GM19035 (cell line): ENCODE data around the gene PRR30.
A peak's percentile ranks its signal among the peaks of the same experiment; 100 is the strongest.
"Not testable (repeated sequence)": the region's sequence is repeated elsewhere in the genome, so short reads cannot be mapped to it uniquely, and the experiment has no call there.

ENCODE experiments used
- ATAC-seq: cut with Tn5 transposase; IDR thresholded peaks from one replicate; pipeline ENCODE4 v1.9.1; 2021; ENCODE audit not compliant: unreplicated experiment

PRR30 gene

DNA sequence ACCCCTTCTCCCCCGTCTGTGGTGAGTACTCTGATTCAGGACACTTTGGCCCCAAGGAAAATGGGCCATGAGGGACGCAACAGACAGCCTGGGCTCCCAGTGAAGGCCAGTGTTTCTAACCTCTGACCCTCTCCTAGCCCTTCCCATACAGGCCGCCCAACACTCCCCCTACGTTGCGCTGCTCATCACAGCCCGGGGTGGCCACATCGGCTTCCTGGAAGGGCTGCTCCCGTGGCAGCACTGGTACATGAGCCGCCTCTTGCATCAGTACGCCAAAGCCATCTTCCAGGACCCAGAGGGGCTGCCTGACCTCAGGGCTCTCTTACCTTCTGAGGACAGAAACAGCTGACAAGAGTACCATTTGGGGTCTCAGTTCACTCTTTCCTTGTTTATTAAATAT lies 8.8 kb downstream of the PRR30 start:
- ATAC-seq: no peak

DNA sequence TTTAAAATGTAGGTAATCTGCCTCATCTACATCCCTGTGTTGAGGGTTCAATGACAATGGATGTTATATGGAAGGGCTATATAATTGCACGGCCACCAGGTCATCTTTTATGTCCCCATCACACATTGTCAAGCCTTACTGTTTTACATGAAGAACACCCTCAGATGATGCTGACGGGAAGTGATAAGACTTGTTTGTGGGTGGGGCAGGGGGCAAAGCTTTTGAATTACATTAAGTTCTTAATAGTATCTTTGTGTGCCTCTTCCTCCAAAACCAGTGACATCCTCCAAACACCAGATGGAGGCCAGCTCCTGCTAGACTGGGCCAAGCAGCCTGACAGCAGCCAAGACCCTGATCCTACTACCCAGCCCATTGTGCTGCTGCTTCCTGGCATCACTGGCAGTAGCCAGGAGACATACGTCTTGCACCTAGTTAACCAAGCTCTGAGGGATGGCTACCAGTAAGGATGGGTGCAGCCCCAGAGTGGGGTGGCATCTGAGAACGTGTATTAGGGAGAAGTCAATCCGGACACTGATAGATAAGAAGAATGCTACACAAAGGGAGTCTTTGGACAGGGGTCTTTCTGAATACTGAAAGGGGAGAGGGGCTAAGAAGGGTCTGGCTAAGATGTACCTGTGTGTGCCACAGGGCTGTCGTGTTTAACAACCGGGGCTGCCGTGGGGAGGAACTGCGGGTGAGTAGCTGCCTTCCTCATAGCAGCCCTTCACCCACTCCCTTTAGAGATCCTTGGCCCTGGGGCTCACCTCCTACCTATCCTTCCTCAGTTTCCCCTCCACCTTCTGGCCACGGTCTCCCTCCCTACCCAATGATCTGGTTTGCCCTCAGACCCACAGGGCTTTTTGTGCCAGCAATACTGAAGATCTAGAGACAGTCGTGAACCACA lies 10.3 kb downstream of the PRR30 start:
- no peak for ATAC-seq

DNA sequence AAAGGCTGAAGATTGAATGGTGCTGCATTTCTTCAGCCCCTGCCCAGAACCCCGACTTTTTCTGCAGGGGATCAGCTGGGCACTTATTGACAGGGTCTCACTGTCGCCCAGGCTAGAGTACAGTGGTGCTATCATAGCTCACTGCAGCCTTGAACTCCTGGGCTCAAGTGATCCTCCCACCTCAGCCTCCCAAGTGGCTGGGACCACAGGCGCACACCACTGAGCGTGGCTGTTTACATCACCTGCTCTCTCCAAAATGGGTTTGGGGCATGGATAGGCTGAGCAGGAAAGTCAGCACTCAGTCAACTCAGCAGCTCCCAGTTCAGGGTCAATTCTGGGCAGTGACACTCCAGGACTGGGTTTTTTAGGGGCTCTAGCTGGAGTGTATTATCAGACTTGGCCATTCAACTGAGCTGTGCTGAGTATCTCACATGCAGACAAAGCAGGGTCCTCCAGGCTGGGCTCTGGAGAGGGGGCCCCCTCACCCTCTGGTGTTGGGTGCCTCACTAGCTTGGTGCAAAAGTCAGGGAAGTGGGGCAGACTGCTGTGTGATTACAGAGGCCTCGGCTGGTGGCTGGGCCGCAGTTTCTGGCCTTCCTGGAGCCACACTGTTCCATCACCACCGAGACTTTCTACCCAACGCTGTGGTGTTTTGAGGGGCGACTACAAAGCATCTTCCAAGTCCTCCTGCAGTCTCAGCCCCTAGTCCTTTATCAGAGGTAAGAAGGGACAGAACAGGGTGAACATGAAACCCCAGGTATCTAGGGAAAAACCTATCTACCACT lies 11.1 kb downstream of the PRR30 start:
- no peak for ATAC-seq

- no peak for ATAC-seq
Observed at GRCh38 chr2:27126252-27126710, 12.9 kb downstream of the PRR30 start.

- no peak for ATAC-seq
Observed at GRCh38 chr2:27125104-27125503, 14.1 kb downstream of the PRR30 start.

DNA sequence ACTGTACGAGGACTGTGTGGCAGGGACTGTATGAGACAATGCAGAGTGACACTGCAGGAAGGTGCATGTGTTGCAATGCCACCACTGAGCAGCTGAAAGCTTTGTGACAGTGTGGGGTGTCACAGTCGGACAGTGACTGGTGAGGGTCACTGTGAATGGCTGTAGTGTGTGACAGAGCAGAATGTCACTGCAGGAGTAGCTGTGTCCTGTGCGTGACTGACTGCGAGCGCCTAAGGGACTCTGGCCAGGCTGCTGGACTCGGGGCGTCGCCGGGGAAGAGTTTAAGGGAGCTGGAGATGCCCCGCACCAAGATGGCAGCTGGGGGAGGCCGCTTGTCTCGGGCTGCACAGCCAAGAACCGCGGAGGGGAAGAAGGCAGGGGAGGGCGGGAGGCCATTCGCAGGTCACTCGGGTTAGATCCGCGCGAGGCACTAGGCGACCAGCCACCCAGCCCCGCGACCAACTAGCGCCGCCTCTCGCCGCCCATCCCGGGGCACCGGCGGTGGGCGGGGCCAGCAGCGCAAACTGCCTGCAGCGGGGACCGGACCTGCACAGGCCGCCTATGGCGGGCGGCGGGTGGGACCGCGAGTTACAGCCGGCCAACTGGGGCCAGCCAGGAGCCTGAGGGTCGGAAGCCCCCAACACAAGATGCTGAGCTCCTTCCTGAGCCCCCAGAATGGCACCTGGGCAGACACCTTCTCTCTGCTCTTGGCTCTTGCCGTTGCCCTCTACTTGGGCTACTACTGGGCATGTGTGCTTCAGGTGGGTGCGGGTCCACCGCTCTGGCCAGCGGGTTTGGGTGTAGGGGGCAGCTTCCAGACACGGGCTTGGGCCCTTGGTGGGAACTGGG lies 15.7 kb downstream of the PRR30 start, which contains the start of gene ABHD1:
ABHD1 (plus strand) TSS at position 514 of the 849 bp plus-strand sequence; CDS start at position 648, 134 bp downstream.
- peak; percentile 59 for ATAC-seq

GRCh38 chr2:27122791-27123190 lies 16.4 kb downstream of the PRR30 start:
- ATAC-seq: no peak

DNA sequence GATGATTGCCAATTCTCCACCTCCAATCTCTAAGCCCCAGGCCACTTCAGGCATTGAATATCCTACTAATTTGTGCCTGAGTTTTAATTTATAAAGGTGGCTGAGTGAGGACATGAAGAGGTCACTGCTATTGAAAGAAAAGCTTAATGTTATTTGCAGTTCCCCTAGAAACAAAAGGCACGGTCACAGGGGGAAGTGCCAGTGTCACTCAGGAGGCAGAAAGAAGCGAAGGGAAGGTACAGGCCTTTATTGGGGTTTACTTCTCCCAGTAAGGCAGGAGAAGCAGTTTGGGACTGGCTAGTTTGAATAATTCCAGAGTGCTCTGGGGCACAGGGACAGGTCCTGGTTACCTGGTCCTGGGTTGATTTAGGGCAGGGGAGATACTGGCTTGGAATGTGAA lies 17.3 kb downstream of the PRR30 start:
- ATAC-seq: no peak

- ATAC-seq: not testable (repeated sequence)
Observed at GRCh38 chr2:27119330-27119670, 19.9 kb downstream of the PRR30 start.

DNA sequence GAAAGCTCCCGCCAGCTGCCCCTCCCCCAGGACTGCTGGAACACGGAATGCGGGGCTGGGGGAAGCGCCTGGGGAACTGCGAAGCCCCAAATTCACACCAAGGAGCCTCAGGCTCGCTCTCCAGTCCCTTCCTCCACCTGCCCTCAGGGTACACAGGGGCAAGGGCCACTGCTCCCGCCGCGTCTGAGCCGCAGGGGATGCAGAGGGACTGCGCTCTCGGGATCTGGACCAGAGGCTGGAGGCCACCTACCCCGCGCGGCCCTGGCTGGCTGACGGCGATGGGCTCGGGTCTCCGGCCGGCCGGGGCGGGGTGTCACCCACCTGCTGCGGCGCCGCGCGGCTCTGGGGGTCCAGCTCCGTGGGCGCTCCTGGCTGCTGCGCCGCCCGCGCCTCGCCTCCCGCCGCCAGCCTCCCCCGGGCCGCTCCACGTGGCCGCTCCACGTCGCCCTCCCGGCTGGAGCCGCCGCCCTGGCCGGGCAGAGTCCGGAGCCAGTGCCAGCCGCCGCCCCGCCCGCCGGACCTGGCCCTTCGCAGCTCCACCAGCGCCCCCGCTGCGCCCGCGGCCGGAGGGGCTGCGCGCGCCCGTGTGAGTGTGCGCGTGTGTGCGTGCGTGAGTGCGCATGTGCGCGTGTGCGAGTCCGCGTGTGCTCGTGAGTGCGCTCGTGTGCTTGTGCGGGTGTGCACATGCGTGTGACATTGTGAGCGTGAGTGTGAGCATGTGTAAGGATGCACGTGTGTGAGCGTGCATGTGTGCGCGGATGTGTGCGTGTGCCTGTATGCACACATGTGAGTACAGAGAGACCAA lies 20.5 kb downstream of the PRR30 start, which contains the start of gene CGREF1:
CGREF1 (minus strand) TSS at position 604 of the 805 bp plus-strand sequence. CDS start 14,762 bp downstream, outside the sequence.
- ATAC-seq: no peak

- no peak for ATAC-seq
Observed at GRCh38 chr2:27117995-27118524, 21.1 kb downstream of the PRR30 start.

DNA sequence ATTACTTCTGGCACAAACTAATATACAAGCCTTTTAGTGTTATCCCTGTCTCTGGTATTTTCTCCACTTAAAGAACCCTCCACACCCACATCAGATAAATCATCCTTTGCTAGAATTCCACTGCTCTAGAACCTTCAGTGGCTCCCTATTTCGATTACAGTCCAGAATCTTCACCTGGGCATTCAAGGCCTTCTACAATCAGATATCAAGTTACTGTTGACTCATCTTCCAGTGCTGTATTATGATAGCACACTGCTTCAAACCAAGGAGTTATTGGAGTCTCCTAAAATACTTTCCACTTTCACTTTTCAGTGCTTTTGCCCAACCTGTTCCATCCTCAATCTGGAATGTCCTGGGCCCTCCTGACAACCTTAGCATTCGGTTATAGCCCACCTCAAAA lies 23.7 kb downstream of the PRR30 start:
- no peak for ATAC-seq

DNA sequence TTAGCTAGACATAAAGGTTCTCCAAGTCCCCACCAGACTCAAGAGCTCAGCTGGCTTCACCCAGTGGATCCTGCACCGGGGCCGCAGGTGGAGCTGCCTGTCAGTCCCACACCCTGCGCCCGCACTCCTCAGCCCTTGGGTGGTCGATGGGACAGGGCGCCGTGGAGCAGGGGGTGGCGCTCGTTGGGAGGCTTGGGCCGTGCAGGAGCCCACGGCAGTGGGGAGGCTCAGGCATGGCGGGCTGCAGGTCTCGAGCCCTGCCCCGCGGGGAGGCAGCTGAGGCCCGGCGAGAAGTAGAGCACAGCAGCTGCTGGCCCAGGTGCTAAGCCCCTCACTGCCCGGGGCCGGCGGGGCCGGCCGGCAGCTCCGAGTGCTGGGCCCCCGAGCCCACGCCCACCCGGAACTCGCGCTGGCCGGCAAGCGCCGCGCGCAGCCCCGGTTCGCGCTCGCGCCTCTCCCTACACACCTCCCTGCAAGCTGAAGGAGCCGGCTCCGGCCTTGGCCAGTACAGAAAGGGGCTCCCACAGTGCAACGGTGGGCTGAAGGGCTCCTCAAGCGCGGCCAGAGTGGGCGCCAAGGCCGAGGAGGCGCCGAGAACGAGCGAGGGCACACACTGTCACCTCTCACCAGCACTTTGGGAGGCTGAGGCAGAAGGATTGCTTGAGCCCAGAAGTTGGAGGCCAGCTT lies 27.7 kb downstream of the PRR30 start:
- not testable (repeated sequence) for ATAC-seq

- ATAC-seq: not testable (repeated sequence)
Observed at GRCh38 chr2:27110603-27111352, 28.4 kb downstream of the PRR30 start.

DNA sequence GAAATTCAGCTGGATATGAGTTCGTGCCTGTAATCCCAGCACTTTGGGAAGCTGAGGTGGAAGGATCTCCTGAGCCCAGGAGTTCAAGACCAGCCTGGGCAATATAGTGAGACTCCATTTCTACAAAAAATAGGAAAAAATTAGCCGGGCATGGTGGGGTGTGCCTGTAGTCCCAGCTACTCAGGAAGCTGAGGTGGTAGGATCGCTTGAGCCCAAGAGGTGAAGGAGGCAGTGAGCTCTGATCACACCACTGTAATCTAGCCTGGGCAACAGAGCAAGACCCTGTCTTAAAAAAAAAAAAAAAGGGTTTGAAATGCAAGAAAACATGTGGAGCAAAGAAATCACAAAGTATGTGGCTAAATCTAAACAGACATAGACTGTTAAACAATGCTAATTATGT lies 30.1 kb downstream of the PRR30 start:
- ATAC-seq: no peak

- no peak for ATAC-seq
Observed at GRCh38 chr2:27108221-27108620, 31.0 kb downstream of the PRR30 start.

DNA sequence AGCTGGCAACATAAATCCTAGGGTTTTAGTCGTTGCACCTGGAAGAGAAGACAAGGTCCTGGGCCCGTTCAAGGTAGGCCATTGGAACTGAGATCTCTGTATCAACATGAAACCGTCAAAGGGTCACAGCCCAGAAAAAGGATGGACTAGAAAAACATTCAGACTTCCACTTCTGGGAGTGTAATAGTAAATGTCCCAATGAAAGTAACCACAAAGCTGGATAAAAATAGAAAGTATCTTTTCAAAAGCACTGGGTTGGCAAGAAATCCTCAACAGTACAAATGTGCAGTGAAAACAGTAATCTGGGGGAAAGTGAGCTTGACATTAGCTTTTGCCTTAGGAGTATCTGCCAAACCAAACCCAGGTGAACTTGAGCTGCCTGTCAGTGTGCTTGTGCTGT lies 33.2 kb downstream of the PRR30 start:
- no peak for ATAC-seq

DNA sequence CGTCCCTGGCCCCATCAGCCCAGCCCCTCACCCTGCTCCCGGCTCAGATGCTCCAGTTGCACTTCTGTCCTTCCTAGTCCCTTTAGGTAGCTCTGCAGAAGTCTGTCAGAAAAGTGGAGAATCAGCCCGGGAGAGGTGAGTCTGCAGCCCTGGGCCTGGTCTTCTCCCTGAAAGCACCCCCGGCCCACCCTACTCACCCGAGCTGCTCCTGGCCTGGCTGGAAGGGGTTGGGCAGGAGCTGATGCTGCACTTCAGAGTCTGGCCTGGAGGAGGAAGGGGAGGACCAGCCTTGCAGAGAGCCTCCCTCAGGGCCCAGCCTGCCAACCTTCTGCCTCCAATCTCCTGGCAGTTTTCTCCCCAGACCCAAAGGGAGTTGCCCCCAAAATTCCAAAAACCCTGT lies 36.9 kb downstream of the PRR30 start:
- no peak for ATAC-seq
